ENCODE measurements around the gene ANXA6. TPM values are rescaled to one million over a fixed set of nuclear protein-coding genes. Genes with fewer than 3 reads are reported as not detected.

The ANXA6 gene
- total RNA-seq, 2 experiments from 2014 or later, result 26.1 to 74.1 TPM

- H4K20me1 ChIP-seq (ENCODE audit: insufficient read depth, low read length), result no peaks in the 10 kb centered on the region
- H3K4me2 ChIP-seq (ENCODE audit: low read length), result no peak overlapping the region
- DNase-seq (ENCODE audit: low spot score), result no peak
- H3K36me3 ChIP-seq (ENCODE audit: insufficient read depth, low read length), result peaks cover 95% of the 10 kb centered on the region
- no peak overlapping the region for H3K4me3 ChIP-seq (ENCODE audit: low read depth, low read length, poor library complexity, severe bottlenecking)
- no peaks in the 10 kb centered on the region for H3K9me2 ChIP-seq (ENCODE audit: insufficient read depth, low read length)
- H3K4me1 ChIP-seq (ENCODE audit: insufficient read depth, low read length, poor library complexity, severe bottlenecking), result peaks cover 7% of the 10 kb centered on the region
- TF ChIP-seq CTCF (conservative IDR thresholded peaks at IDR 0.05; ENCODE audit: low read length) (no peak), EZH2phosphoT487 (IDR thresholded peaks at IDR 0.05; ENCODE audit: borderline replicate concordance, low read depth, low read length) (no peak)
- no peak overlapping the region for H2AFZ ChIP-seq (ENCODE audit: low read length)
- ChIA-PET CTCF (ENCODE audit: unreplicated experiment) (interaction anchor here (0.7 kb wide), 1 partner anchor 100 kb away, joined by 3 read pairs; no protein-coding TSS in a partner anchor), POLR2A (interaction anchor here (0.6 to 1.6 kb wide), 3 partner anchors 9 to 20 kb away, joined by 3 to 6 read pairs (median 3); no protein-coding TSS in a partner anchor)
- intact Hi-C loops (cut with micrococcal nuclease; ENCODE audit: unreplicated experiment), result no loop called here
- H3K9me3 ChIP-seq (ENCODE audit: low read length), result no peaks in the 10 kb centered on the region
- H3K27ac ChIP-seq (ENCODE audit: low read depth, low read length, poor library complexity, severe bottlenecking), result no peak overlapping the region
- no peaks in the 10 kb centered on the region for H3K79me2 ChIP-seq (ENCODE audit: insufficient read depth, low read depth, low read length)
- no TSS peak for BruUV-seq (replicated peaks)
Observed at GRCh38 chr5:151182524-151182900, 24.9 kb upstream of the ANXA6 start.

GRCh38 chr5:151181818-151182523 lies 24.4 kb upstream of the ANXA6 start:
- H3K9me2 ChIP-seq (ENCODE audit: insufficient read depth, low read length), result no peaks in the 10 kb centered on the region
- no peak overlapping the region for H3K4me3 ChIP-seq (ENCODE audit: low read depth, low read length, poor library complexity, severe bottlenecking)
- no peaks in the 10 kb centered on the region for H3K9me3 ChIP-seq (ENCODE audit: low read length)
- BruUV-seq (replicated peaks), result no TSS peak
- H2AFZ ChIP-seq (ENCODE audit: low read length), result no peak overlapping the region
- no peak for DNase-seq (ENCODE audit: low spot score)
- no peaks in the 10 kb centered on the region for H3K79me2 ChIP-seq (ENCODE audit: insufficient read depth, low read depth, low read length)
- POLR2A ChIA-PET, result interaction anchor here (0.6 to 1.6 kb wide), 3 partner anchors 10 to 21 kb away, joined by 3 to 6 read pairs (median 3); no protein-coding TSS in a partner anchor
- TF ChIP-seq EZH2phosphoT487 (IDR thresholded peaks at IDR 0.05; ENCODE audit: borderline replicate concordance, low read depth, low read length), result no peak
- no peak for TF ChIP-seq CTCF (conservative IDR thresholded peaks at IDR 0.05; ENCODE audit: low read length)
- H3K4me2 ChIP-seq (ENCODE audit: low read length), result no peak overlapping the region
- H3K27ac ChIP-seq (ENCODE audit: low read depth, low read length, poor library complexity, severe bottlenecking), result no peak overlapping the region
- peaks cover 7% of the 10 kb centered on the region for H3K4me1 ChIP-seq (ENCODE audit: insufficient read depth, low read length, poor library complexity, severe bottlenecking)
- intact Hi-C loops (cut with micrococcal nuclease; ENCODE audit: unreplicated experiment), result no loop called here
- peaks cover 95% of the 10 kb centered on the region for H3K36me3 ChIP-seq (ENCODE audit: insufficient read depth, low read length)
- CTCF ChIA-PET (ENCODE audit: unreplicated experiment), result interaction anchor here (0.7 to 1.2 kb wide), 3 partner anchors 65 to 281 kb away, joined by 3 to 4 read pairs (median 3); no protein-coding TSS in a partner anchor
- H4K20me1 ChIP-seq (ENCODE audit: insufficient read depth, low read length), result no peaks in the 10 kb centered on the region

GRCh38 chr5:151180291-151180690 lies 22.7 kb upstream of the ANXA6 start:
- H3K4me2 ChIP-seq (ENCODE audit: low read length), result no peak overlapping the region
- H3K36me3 ChIP-seq (ENCODE audit: insufficient read depth, low read length), result peaks cover 80% of the 10 kb centered on the region
- no peaks in the 10 kb centered on the region for H4K20me1 ChIP-seq (ENCODE audit: insufficient read depth, low read length)
- peaks cover 7% of the 10 kb centered on the region for H3K4me1 ChIP-seq (ENCODE audit: insufficient read depth, low read length, poor library complexity, severe bottlenecking)
- H2AFZ ChIP-seq (ENCODE audit: low read length), result no peak overlapping the region
- no peaks in the 10 kb centered on the region for H3K9me2 ChIP-seq (ENCODE audit: insufficient read depth, low read length)
- ChIA-PET CTCF (ENCODE audit: unreplicated experiment) (interaction anchor here (1.2 kb wide), 1 partner anchor 15 kb away, joined by 4 read pairs; no protein-coding TSS in a partner anchor), POLR2A (interaction anchor here (0.6 to 1.1 kb wide), 2 partner anchors 10 to 12 kb away, joined by 3 read pairs; no protein-coding TSS in a partner anchor)
- no peaks in the 10 kb centered on the region for H3K79me2 ChIP-seq (ENCODE audit: insufficient read depth, low read depth, low read length)
- no peak overlapping the region for H3K4me3 ChIP-seq (ENCODE audit: low read depth, low read length, poor library complexity, severe bottlenecking)
- DNase-seq (ENCODE audit: low spot score), result no peak
- intact Hi-C loops (cut with micrococcal nuclease; ENCODE audit: unreplicated experiment), result no loop called here
- no peak overlapping the region for H3K27ac ChIP-seq (ENCODE audit: low read depth, low read length, poor library complexity, severe bottlenecking)
- BruUV-seq (replicated peaks), result no TSS peak
- H3K9me3 ChIP-seq (ENCODE audit: low read length), result no peaks in the 10 kb centered on the region
- TF ChIP-seq EZH2phosphoT487 (IDR thresholded peaks at IDR 0.05; ENCODE audit: borderline replicate concordance, low read depth, low read length) (no peak), CTCF (conservative IDR thresholded peaks at IDR 0.05; ENCODE audit: low read length) (no peak)

All from OCI-LY7 (cell line).